Loucy (cell line): Measurements from ENCODE around the gene ZNF768.
A peak's percentile ranks its signal among the peaks of the same experiment; 100 is the strongest.

Experiments
- H2AFZ ChIP-seq: fragments of 200-600 bp; sonication (generic); 2 replicates; pipeline ENCODE4 v1.6.0; 2016; ENCODE audit warnings: antibody characterized with exemption, mild to moderate bottlenecking, low read length, moderate library complexity
- H3F3A ChIP-seq: fragments of 200-600 bp; 2 replicates; pipeline ENCODE4 v1.6.0; 2016; ENCODE audit warnings: antibody characterized with exemption, low read depth, mild to moderate bottlenecking
- H3K27me3 ChIP-seq: fragments of 200-600 bp; sonication (generic); 2 replicates; pipeline ENCODE4 v1.6.1; 2014; ENCODE audit warnings: low read length, mild to moderate bottlenecking; ENCODE audit not compliant: insufficient read depth, poor library complexity, severe bottlenecking
- H3K36me3 ChIP-seq: fragments of 200-600 bp; sonication (generic); 2 replicates; pipeline ENCODE4 v1.6.1; 2016; ENCODE audit warnings: low read length; ENCODE audit not compliant: insufficient read depth
- H3K4me1 ChIP-seq: fragments of 200-600 bp; sonication (generic); 2 replicates; pipeline ENCODE4 v1.5.1; 2014; ENCODE audit warnings: low read length, mild to moderate bottlenecking; ENCODE audit not compliant: insufficient read depth, poor library complexity, severe bottlenecking
- H3K4me2 ChIP-seq: fragments of 200-600 bp; sonication (generic); 2 replicates; pipeline ENCODE4 v1.6.0; 2014; ENCODE audit warnings: antibody characterized with exemption, low read length, low read depth, mild to moderate bottlenecking; ENCODE audit not compliant: poor library complexity, severe bottlenecking
- H3K4me3 ChIP-seq: fragments of 200-600 bp; sonication (generic); 2 replicates; pipeline ENCODE4 v1.5.1; 2014; ENCODE audit warnings: low read length, mild to moderate bottlenecking, mixed read lengths; ENCODE audit not compliant: poor library complexity, severe bottlenecking
- H3K79me2 ChIP-seq: fragments of 200-600 bp; sonication (generic); 2 replicates; pipeline ENCODE4 v1.6.1; 2014; ENCODE audit warnings: low read length; ENCODE audit not compliant: insufficient read depth
- H3K9ac ChIP-seq: fragments of 200-600 bp; sonication (generic); 2 replicates; pipeline ENCODE4 v1.6.0; 2014; ENCODE audit warnings: mild to moderate bottlenecking, low read depth, low read length, moderate library complexity; ENCODE audit not compliant: poor library complexity, severe bottlenecking
- H3K9me2 ChIP-seq: fragments of 200-600 bp; sonication (generic); replicated peaks from 2 replicates; pipeline ENCODE4 v1.6.1; 2016; ENCODE audit warnings: low read depth, low read length, mixed read lengths
- H3K9me3 ChIP-seq: fragments of 200-600 bp; sonication (generic); 2 replicates; pipeline ENCODE4 v1.6.1; 2014; ENCODE audit warnings: mild to moderate bottlenecking, antibody characterized with exemption, low read length, low read depth; ENCODE audit not compliant: insufficient read depth
- H4K20me1 ChIP-seq: fragments of 200-600 bp; sonication (generic); 2 replicates; pipeline ENCODE4 v1.6.0; 2014; ENCODE audit warnings: antibody characterized with exemption, low read length, mild to moderate bottlenecking; ENCODE audit not compliant: insufficient read depth, poor library complexity, severe bottlenecking
- EZH2phosphoT487 ChIP-seq: fragments of 200-600 bp; IDR thresholded peaks from 2 replicates; pipeline ENCODE4 v1.6.1; 2018; ENCODE audit warnings: antibody characterized with exemption, mild to moderate bottlenecking, moderate library complexity, borderline replicate concordance
- TF ChIP-seq, protein P1 (sequence below): fragments of 200-600 bp; sonication (generic); conservative IDR thresholded peaks from 2 replicates; pipeline ENCODE4 v1.5.1; 2014; ENCODE audit warnings: mild to moderate bottlenecking, antibody characterized with exemption, low read length

The ZNF768 gene

DNA sequence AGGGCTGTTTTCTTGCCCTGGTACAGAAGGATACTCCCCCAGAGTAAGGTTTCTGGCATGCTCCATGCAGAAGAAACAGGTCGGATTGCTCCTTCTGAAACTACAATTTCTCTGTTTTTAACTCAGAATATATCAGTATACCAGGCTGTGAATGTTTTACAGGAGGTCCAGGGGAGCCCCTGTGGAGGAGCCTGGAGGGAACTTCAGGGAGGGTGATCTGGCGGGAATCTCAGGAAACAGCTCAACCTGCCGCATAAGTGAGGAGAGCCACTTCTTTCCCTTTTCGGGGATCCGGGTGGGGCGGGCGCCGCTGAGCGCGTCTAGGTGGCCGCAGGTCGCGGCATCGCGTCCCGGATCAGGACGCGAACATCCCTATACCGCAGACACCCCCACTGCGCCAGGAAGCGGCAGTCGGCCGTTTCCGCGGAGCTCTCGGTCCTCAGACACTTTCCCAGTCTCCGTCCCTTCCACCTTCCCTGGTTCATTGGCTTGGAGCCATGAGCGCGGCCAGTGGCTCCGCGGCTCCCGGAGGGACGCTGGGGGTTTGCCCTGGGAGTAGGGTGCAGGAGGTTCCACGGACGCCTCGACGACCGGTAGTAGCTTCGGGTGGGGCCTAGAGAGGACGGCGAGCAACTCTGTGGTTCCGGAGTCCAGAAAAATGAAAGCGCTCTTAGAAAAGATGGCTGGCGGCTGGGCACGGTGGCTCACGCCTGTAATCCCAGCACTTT is 34.9 kb upstream of the ZNF768 start:
- no peak overlapping the region for H3K9ac ChIP-seq

DNA sequence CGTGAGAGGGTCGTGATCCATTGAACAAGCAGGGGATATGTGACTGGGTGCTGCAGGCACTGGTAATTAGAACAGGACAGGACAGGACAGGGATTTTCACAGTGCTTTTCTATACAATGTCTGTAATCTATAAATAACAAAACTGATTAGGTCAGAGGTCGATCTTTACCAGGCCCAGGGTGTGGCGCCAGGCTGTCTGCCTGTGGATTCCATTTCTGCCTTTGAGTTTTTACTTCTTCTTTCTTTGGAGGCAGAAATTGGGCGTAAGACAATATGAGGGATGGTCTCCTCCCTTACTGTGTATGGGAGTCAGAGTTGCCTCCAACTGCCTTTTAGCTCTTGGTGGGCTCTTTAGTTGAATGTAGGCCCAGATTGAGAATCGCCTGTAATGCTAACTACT is 33.3 kb upstream of the ZNF768 start:
- no peaks in the 10 kb centered on the region for H3K36me3 ChIP-seq
- H3K9ac ChIP-seq, result peak overlapping the region; percentile 96
- no peaks in the 10 kb centered on the region for H3K9me2 ChIP-seq
- no peaks in the 10 kb centered on the region for H3F3A ChIP-seq
- no peak overlapping the region for H3K4me3 ChIP-seq
- H3K4me2 ChIP-seq, result no peak overlapping the region
- H4K20me1 ChIP-seq, result no peaks in the 10 kb centered on the region
- no peaks in the 10 kb centered on the region for H3K27me3 ChIP-seq
- H3K4me1 ChIP-seq, result peaks cover 14% of the 10 kb centered on the region
- peaks cover 34% of the 10 kb centered on the region for H3K79me2 ChIP-seq
- no peak for TF ChIP-seq EZH2phosphoT487
- TF ChIP-seq, protein P1, sequence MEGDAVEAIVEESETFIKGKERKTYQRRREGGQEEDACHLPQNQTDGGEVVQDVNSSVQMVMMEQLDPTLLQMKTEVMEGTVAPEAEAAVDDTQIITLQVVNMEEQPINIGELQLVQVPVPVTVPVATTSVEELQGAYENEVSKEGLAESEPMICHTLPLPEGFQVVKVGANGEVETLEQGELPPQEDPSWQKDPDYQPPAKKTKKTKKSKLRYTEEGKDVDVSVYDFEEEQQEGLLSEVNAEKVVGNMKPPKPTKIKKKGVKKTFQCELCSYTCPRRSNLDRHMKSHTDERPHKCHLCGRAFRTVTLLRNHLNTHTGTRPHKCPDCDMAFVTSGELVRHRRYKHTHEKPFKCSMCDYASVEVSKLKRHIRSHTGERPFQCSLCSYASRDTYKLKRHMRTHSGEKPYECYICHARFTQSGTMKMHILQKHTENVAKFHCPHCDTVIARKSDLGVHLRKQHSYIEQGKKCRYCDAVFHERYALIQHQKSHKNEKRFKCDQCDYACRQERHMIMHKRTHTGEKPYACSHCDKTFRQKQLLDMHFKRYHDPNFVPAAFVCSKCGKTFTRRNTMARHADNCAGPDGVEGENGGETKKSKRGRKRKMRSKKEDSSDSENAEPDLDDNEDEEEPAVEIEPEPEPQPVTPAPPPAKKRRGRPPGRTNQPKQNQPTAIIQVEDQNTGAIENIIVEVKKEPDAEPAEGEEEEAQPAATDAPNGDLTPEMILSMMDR, result no peak
- no peaks in the 10 kb centered on the region for H3K9me3 ChIP-seq
- H2AFZ ChIP-seq, result no peak overlapping the region

More for the DNA sequence above, 34.9 kb upstream of the ZNF768 start:
- Histone ChIP-seq H4K20me1 (no peaks in the 10 kb centered on the region), H3K4me2 (no peak overlapping the region), H3K4me1 (peaks cover 12% of the 10 kb centered on the region), H2AFZ (no peak overlapping the region), H3K27me3 (no peaks in the 10 kb centered on the region), H3K79me2 (peaks cover 18% of the 10 kb centered on the region), H3K4me3 (no peak overlapping the region), H3K9me3 (no peaks in the 10 kb centered on the region), H3K9me2 (no peaks in the 10 kb centered on the region), H3K36me3 (no peaks in the 10 kb centered on the region), H3F3A (no peaks in the 10 kb centered on the region)
- TF ChIP-seq, protein P1, result no peak
- TF ChIP-seq EZH2phosphoT487, result no peak

DNA sequence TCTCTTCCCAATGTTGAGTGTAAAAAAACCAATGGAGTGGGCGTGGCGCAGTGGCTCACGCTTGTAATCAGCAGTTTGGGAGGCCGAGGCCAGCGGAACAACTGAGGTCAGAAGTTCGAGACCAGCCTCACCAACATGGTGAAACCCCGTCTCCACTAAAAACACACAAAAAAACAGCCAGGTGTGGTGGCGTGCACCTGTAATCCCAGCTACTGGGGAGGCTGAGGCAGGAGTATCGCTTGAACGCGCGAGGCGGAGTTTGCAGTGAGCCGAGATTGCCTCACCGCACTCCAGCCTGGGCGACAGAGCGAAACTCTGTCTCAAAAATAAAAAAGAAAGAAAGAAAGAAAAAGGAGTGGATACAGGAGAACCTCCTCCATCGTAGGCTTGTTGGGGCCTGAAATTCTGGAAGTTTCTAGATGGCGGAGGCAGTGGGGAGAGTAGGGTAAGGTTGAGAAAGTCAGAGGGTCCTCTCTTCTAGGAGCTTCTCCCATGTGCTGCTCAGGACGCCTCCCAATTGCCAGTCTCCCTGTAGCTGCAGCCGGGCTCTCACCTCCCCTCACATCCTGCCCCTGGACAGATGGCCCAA is 32.5 kb upstream of the ZNF768 start:
- no peaks in the 10 kb centered on the region for H3K9me2 ChIP-seq
- H3K9me3 ChIP-seq, result no peaks in the 10 kb centered on the region
- TF ChIP-seq, protein P1, result no peak
- no peak for TF ChIP-seq EZH2phosphoT487
- peak overlapping the region; percentile 88 for H3K4me2 ChIP-seq
- peak overlapping the region; percentile 96 for H3K9ac ChIP-seq
- H3K4me1 ChIP-seq, result peaks cover 14% of the 10 kb centered on the region
- H3K36me3 ChIP-seq, result no peaks in the 10 kb centered on the region
- peak overlapping the region; percentile 55; the same call in 1 of the 2 replicates for H2AFZ ChIP-seq
- H3K79me2 ChIP-seq, result peaks cover 42% of the 10 kb centered on the region
- peak overlapping the region; percentile 87 for H3K4me3 ChIP-seq
- H3F3A ChIP-seq, result no peaks in the 10 kb centered on the region
- H4K20me1 ChIP-seq, result no peaks in the 10 kb centered on the region
- H3K27me3 ChIP-seq, result no peaks in the 10 kb centered on the region
